Measurements from ENCODE around the gene NUP54. TPM values are rescaled to one million over a fixed set of nuclear protein-coding genes. Genes with fewer than 3 reads are reported as not detected.

The NUP54 gene
- total RNA-seq, 2 experiments from 2014 or later: 68.8 to 68.9 TPM

GRCh38 chr4:76083386-76083988 lies 64.7 kb downstream of the NUP54 start:
- ChIA-PET CTCF (interaction anchor here (0.9 to 1.2 kb wide), 3 partner anchors 10 to 90 kb away, joined by 3 to 5 read pairs (median 3); no protein-coding TSS in a partner anchor), POLR2A (no interaction called here)

GRCh38 chr4:76078033-76078613 lies 70.1 kb downstream of the NUP54 start:
- CTCF ChIA-PET: no interaction called here
- POLR2A ChIA-PET: no interaction called here

GRCh38 chr4:76074993-76075600 lies 73.1 kb downstream of the NUP54 start:
- POLR2A ChIA-PET: no interaction called here
- CTCF ChIA-PET: no interaction called here

DNA sequence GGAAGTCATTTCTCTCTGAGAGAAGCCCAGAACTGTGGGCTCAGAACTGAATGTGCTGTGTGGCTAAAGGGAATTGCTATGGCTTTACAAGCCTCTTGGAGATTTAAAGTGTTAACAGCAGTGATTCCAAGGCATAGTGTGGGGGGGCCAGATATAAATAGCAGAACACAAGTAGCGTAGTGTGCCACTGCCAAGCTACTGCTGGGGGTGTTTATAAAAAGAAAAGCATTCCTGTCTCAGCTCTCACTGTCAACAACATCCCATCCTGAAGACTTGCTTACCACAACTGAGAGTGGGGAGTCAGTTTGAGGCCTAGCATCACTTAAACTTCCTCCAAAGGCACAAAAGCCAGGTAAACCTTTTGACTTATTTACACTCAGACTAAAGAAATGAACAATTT lies 73.7 kb downstream of the NUP54 start, which contains the start of gene ART3:
Gene ART3 (plus strand): TSS at position 242 of the 400 bp plus-strand sequence. CDS start 1,181 bp downstream, outside the sequence.
- CTCF ChIA-PET: no interaction called here
- POLR2A ChIA-PET: no interaction called here

- ChIA-PET CTCF (no interaction called here), POLR2A (no interaction called here)
These were observed 75.4 kb downstream of the NUP54 start for GRCh38 chr4:76072760-76073159.

DNA sequence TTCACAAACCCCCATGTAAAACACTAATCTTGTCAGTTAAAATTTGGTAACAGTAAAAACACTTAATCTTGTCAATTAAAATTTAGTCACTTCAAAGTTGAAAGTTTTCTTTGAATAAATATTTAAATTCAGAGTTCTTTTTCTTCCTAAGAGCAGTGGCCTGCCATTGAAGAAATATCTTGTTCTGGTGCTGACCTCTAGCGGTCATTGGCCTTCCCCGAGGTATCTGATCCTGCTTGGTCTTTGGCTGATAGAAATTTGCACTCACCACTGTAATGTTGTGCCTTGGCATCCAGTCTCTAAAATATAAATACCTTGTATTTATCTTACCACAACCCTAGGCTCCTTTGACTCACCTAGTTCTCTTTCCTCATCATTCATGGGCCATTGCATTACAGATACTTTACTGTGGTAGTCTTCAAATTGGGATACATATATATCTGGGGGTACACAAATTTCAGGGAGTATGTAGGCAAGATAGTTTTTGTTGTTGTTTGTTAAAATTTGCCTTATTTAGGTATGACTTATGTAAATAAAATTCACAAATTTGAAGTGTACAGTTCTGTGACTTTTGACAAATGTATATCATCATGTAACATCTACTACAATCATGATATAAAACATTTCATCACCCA lies 80.4 kb downstream of the NUP54 start:
- ChIA-PET POLR2A (no interaction called here), CTCF (interaction anchor here (1.6 to 2.1 kb wide), 2 partner anchors 72 kb away, joined by 7 to 28 read pairs; no protein-coding TSS in a partner anchor)

GRCh38 chr4:76066546-76066945 lies 81.7 kb downstream of the NUP54 start:
- CTCF ChIA-PET: interaction anchor here (0.7 to 2.1 kb wide), 3 partner anchors 29 to 74 kb away, joined by 3 to 28 read pairs (median 5); no protein-coding TSS in a partner anchor
- POLR2A ChIA-PET: no interaction called here

Other genes starting within 250 kb of the NUP54 start
- not detected for gene PPEF2, start 245.9 kb downstream of the NUP54 start, total RNA-seq
- gene NAAA, start 207.4 kb downstream of the NUP54 start, total RNA-seq: 10 to 100 TPM; 44.2 to 46.3 TPM
- 10 to 100 TPM; 64.9 to 67.5 TPM for gene SDAD1, start 157.5 kb downstream of the NUP54 start, total RNA-seq
- gene CXCL9, start 140.9 kb downstream of the NUP54 start, total RNA-seq: under 1 TPM; 0.48 to 0.70 TPM
- under 1 TPM; 0.15 to 0.59 TPM for gene CXCL10, start 124.9 kb downstream of the NUP54 start, total RNA-seq
- gene CXCL11, start 112.3 kb downstream of the NUP54 start, total RNA-seq: under 1 TPM in 1 of 2 experiments, not detected in 1; 0.13 TPM
- gene ART3, start 73.7 kb downstream of the NUP54 start, total RNA-seq: not detected
- gene SCARB2, start 65.4 kb upstream of the NUP54 start, total RNA-seq: 1 to 10 TPM; 4.1 to 5.1 TPM
- gene FAM47E, start 103.3 kb upstream of the NUP54 start, total RNA-seq: not detected
- under 1 TPM; 0.21 to 0.40 TPM for gene STBD1, start 158.3 kb upstream of the NUP54 start, total RNA-seq

Measured in activated CD8-positive, alpha-beta memory T cell treated with anti-CD3 and anti-CD28 coated beads for 36 hours (primary cell).